ENCODE data around the gene RNF166.

RNF166 gene

GRCh38 chr16:88739139-88739976 lies 33.1 kb upstream of the RNF166 start:
- no peak for DNase-seq

GRCh38 chr16:88738151-88739084 lies 32.2 kb upstream of the RNF166 start:
- DNase-seq: no peak

GRCh38 chr16:88737298-88738150 lies 31.3 kb upstream of the RNF166 start:
- DNase-seq: peak; percentile 59

- no peak for DNase-seq
These were observed 30.3 kb upstream of the RNF166 start for GRCh38 chr16:88736496-88736895.

GRCh38 chr16:88736088-88736487 lies 29.9 kb upstream of the RNF166 start:
- DNase-seq: no peak

DNA sequence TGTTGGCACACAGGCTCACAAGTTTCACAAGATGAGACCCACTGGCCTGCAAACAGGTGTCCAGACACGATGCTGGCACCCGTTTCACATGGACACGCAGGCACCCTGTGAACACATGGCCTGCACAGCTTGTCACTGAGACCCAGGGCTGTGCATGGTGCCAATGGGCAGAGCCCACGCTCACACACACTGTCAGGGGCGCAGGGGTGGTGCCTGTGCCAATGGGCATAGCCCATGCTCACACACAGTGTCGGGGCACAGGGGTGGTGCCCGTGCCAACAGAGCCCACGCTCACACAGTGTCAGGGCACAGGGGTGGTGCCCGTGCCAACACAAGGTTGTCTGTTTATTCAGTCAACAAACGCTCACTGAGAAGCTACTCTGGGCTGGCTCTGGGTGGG lies 29.4 kb upstream of the RNF166 start:
- no peak for DNase-seq

DNA sequence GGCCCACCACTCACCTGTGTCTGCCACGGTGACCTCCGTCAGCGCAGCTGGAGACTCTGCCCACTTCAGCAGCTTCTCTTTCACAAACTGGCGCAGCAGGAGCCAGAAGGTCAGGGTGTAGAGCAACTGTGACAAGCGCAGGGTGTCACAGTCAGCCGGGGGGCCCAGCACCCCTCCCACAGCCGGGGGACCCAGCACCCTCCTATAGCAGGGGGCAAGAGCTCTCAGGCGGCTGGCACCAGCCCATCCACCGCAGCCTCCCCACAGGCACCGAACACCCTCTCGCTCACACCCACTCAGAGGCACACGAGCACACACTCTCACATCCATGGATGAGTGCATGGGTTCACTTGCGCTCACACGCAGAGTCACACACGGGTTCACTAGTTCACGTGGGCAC lies 28.9 kb upstream of the RNF166 start:
- DNase-seq: no peak

- no peak for DNase-seq
These were observed 28.1 kb upstream of the RNF166 start for GRCh38 chr16:88734361-88734728.

DNA sequence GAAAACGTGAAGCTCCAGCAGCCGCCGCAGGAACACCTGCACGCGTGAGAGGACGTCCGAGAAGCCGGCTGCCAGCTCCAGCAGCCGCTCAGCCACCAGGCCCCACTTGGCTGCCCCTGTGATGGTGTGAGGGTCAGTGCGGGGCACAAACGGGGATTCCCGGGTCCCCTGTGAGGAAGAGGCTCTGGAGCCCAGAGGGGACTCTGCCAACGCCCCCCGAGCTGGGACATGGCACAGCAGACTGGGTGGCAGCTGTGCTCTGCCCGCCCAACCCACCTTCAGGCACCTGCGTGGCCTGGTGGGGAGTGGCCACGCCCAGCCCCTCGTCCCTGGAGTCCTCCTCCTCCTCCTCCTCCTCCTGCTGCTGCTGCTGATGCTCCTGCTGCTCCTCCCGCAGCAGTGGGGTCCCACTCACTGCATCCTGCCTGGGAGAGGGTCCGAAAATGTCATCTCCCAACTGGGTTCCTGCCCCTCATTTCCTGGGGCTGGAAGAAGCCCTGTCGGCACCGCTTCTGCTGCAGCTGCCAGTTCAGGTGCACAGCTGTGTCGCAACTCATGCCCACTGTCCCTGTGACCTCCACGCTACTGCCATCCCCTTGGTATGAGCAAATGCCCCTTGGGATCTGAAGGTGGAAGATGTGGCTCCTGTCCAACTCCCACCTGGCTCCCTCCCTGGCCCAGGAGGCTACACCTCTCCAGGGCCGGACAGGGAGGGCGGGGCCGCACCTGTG lies 27.6 kb upstream of the RNF166 start:
- no peak for DNase-seq

GRCh38 chr16:88732961-88733294 lies 26.7 kb upstream of the RNF166 start:
- no peak for DNase-seq

- no peak for DNase-seq
These were observed 26.2 kb upstream of the RNF166 start for GRCh38 chr16:88732172-88732960.

DNA sequence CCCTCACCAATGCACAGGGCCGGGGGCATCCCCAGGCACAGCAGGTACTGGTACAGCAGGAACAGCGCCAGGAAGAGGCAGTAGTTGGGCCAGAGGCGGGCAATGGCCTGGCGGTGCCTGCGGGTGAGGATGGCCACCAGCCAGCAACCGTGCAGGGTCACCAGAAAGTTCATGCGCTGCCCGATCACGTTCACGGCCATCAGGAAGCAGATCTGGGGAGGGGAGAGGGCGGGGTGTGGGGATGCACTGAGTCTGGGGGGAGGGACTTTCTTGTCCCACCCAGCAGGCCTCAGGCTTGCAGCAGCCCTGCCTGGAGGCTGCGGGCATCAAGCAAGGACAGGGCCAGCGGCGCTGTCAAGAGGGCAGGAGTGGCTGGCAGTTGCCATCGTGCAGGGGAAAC lies 25.5 kb upstream of the RNF166 start:
- DNase-seq: no peak

- no peak for DNase-seq
These were observed 24.7 kb upstream of the RNF166 start for GRCh38 chr16:88730632-88731607.

DNA sequence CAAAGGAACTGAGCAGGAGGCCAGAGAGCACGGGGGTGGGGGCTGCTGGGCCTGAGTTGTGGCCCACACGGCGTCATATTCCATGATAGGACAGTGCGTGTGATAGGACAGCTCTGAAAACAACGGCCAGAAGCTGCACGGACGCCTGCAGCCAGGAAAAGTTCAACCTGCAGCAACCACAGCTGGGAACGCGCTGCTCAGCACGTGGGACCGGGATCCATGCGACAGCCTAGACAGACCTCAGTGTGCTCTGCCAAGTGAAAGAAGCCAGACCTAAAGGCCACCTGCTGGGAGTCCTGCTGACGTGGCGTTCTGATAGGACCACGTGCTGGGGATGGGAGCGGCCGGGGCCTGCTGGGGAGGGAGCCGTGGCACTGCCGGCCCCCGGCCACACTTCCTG lies 21.7 kb upstream of the RNF166 start:
- DNase-seq: no peak

DNA sequence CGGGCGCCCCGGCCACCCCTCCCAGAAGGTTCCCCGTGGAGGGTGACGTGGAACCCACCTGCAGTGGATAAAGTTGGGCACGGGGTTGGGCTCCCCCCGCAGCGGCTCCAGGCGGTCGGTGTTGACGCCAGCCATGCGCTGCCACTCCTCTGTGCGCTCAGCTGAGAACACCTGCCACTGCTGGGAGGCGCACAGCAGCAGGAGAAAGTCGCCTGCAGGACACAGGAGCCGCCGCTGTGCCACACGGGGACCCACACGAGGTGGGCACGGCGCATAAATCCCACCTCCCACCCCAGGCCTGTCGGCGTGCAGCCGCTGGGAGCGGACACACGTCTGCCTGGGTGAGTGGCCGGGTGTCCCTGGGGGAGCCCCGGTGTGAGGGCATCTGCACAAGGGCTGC lies 20.8 kb upstream of the RNF166 start:
- DNase-seq: no peak

DNA sequence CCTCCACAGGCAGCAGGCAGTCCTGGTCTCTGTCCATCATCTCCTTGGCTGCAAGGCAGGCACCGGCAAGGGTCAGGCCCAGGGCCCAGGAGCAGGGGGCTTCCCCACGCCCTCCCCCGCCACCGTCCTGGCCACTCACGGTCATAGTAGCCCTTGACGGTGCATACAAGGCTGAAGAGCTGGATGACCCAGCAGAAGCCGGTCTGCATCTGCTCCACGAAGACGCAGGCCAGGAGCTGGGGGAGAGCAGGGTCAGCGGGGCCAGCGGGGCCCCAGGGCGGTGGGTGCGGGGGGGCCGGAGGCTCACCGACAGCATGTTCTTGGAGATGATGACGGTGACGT lies 20.2 kb upstream of the RNF166 start:
- DNase-seq: no peak

DNA sequence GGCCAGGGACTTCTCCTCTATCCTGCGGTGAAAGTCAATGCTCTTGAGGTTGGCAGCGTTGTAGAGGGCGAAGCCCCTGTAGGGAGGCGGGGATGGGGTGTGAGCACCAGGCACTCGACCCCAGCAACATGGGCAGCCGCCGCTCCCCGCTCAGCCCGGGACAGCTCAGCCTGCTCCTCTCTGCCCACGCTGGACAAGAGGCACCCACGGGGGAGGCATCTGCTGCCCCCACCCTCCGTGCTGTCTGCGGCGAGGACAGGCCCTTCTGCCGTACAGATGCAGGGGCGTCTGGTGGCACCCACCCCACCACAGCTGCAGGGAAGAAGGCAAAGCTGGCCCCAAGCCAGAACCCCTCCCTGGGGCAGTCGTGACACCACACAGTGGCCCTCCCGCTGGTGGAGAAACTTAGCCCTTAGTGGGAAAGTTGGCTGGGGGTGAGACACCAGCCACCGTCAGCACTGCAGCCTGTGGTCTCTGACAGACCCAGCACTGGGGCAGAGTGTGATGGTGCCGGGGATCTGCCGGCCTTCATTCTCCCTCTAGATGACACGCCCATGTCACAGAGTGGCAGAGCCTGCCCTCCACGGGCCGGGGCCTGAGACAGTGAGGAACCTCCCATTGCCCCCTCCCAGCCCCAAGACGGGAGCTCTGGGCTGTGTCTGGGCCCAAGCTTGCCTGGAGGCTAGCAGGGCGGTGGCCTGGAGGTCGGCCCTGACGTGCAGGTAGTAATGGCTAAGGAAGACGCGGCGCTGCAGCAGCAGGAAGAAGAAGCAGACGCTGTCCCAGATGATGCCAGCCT lies 19.6 kb upstream of the RNF166 start:
- DNase-seq: no peak

- no peak for DNase-seq
These were observed 18.8 kb upstream of the RNF166 start for GRCh38 chr16:88724855-88725555.

GRCh38 chr16:88723911-88724310 lies 17.7 kb upstream of the RNF166 start:
- no peak for DNase-seq

Measured in stimulated activated CD4-positive, alpha-beta T cell treated with anti-CD3 and anti-CD28 coated beads, Interleukin-12 subunit alpha, Interleukin-12 subunit beta, amount 100 ng/mL, for 4 hours (primary cell).